SK-N-SH treated with all-trans-retinoic acid at 6 μM for 48 hours (cell line): ENCODE data around the gene RAB11FIP3.
"Not testable (repeated sequence)": the region's sequence is repeated elsewhere in the genome, so short reads cannot be mapped to it uniquely, and the experiment has no call there.

Experiments used
- ATAC-seq: fragments of 200-7000 bp; cut with Tn5 transposase; 3 replicates; pipeline ENCODE4 v1.9.1; 2020; ENCODE audit warnings: mild to moderate bottlenecking, moderate library complexity
- ARNTL ChIP-seq: fragments of 450-650 bp; formaldehyde crosslinking; IDR thresholded peaks from 2 replicates; pipeline ENCODE4 v1.5.0; 2020; ENCODE audit warnings: low read depth, mild to moderate bottlenecking, moderate library complexity, borderline replicate concordance
- BACH2 ChIP-seq: fragments of 250-450 bp; sonication (Bioruptor Pico); IDR thresholded peaks from 2 replicates; pipeline ENCODE4 v1.9.0; 2021; ENCODE audit warnings: mild to moderate bottlenecking, borderline replicate concordance
- CREB5 ChIP-seq: fragments of 250-450 bp; sonication (Bioruptor Pico); IDR thresholded peaks from 2 replicates; pipeline ENCODE4 v1.5.1; 2020; ENCODE audit warnings: low read depth, mild to moderate bottlenecking, moderate library complexity
- CSDC2 ChIP-seq: fragments of 250-450 bp; sonication (Bioruptor Pico); IDR thresholded peaks from 2 replicates; pipeline ENCODE4 v1.5.0; 2020; ENCODE audit warnings: mild to moderate bottlenecking, moderate library complexity
- CSRNP3 ChIP-seq: fragments of 250-450 bp; sonication (Bioruptor Pico); IDR thresholded peaks from 2 replicates; pipeline ENCODE4 v1.5.1; 2021; ENCODE audit warnings: mild to moderate bottlenecking, moderate library complexity
- ESRRG ChIP-seq: fragments of 250-450 bp; sonication (Bioruptor Pico); IDR thresholded peaks from 2 replicates; pipeline ENCODE4 v1.6.1; 2021; ENCODE audit warnings: mild to moderate bottlenecking
- GLIS3 ChIP-seq: fragments of 250-450 bp; sonication (Bioruptor Pico); IDR thresholded peaks from 2 replicates; pipeline ENCODE4 v1.5.0; 2020; ENCODE audit warnings: mild to moderate bottlenecking, moderate library complexity
- ISL1 ChIP-seq: fragments of 250-450 bp; sonication (Bioruptor Pico); IDR thresholded peaks from 2 replicates; pipeline ENCODE4 v2.1.2; 2022; ENCODE audit warnings: mild to moderate bottlenecking, moderate library complexity
- OSR1 ChIP-seq: fragments of 250-450 bp; sonication (Bioruptor Pico); IDR thresholded peaks from 2 replicates; pipeline ENCODE4 v1.8.0; 2022; ENCODE audit warnings: moderate library complexity, mild to moderate bottlenecking, inconsistent platforms
- PATZ1 ChIP-seq: fragments of 250-450 bp; sonication (Bioruptor Pico); IDR thresholded peaks from 2 replicates; pipeline ENCODE4 v1.8.0; 2020; ENCODE audit warnings: mild to moderate bottlenecking, moderate library complexity, borderline replicate concordance
- POU6F1 ChIP-seq: fragments of 250-450 bp; sonication (Bioruptor Pico); IDR thresholded peaks from 2 replicates; pipeline ENCODE4 v1.8.0; 2021; ENCODE audit warnings: low read depth, mild to moderate bottlenecking, moderate library complexity, borderline replicate concordance
- RARB ChIP-seq: fragments of 250-450 bp; sonication (Bioruptor Pico); IDR thresholded peaks from 2 replicates; pipeline ENCODE4 v1.8.0; 2021; ENCODE audit warnings: mild to moderate bottlenecking, moderate library complexity
- TOX ChIP-seq: fragments of 250-450 bp; sonication (Bioruptor Pico); IDR thresholded peaks from 2 replicates; pipeline ENCODE4 v1.8.0; 2021; ENCODE audit warnings: mild to moderate bottlenecking, moderate library complexity, borderline replicate concordance
- ZFP3 ChIP-seq: fragments of 250-450 bp; sonication (Bioruptor Pico); IDR thresholded peaks from 2 replicates; pipeline ENCODE4 v1.5.0; 2020; ENCODE audit warnings: mild to moderate bottlenecking, moderate library complexity
- ZFP30 ChIP-seq: fragments of 450-650 bp; formaldehyde crosslinking; IDR thresholded peaks from 2 replicates; pipeline ENCODE4 v1.5.0; 2022; ENCODE audit warnings: mild to moderate bottlenecking, moderate library complexity
- ZNF565 ChIP-seq: fragments of 450-650 bp; formaldehyde crosslinking; conservative IDR thresholded peaks from 2 replicates; pipeline ENCODE4 v1.5.0; 2020; ENCODE audit warnings: low read depth, mild to moderate bottlenecking, moderate library complexity
- ZNF70 ChIP-seq: fragments of 450-650 bp; formaldehyde crosslinking; IDR thresholded peaks from 2 replicates; pipeline ENCODE4 v1.5.0; 2020; ENCODE audit warnings: mild to moderate bottlenecking, moderate library complexity
- ZNF8 ChIP-seq: fragments of 450-650 bp; formaldehyde crosslinking; IDR thresholded peaks from 2 replicates; pipeline ENCODE4 v1.5.0; 2020; ENCODE audit warnings: mild to moderate bottlenecking, moderate library complexity

RAB11FIP3 gene

DNA sequence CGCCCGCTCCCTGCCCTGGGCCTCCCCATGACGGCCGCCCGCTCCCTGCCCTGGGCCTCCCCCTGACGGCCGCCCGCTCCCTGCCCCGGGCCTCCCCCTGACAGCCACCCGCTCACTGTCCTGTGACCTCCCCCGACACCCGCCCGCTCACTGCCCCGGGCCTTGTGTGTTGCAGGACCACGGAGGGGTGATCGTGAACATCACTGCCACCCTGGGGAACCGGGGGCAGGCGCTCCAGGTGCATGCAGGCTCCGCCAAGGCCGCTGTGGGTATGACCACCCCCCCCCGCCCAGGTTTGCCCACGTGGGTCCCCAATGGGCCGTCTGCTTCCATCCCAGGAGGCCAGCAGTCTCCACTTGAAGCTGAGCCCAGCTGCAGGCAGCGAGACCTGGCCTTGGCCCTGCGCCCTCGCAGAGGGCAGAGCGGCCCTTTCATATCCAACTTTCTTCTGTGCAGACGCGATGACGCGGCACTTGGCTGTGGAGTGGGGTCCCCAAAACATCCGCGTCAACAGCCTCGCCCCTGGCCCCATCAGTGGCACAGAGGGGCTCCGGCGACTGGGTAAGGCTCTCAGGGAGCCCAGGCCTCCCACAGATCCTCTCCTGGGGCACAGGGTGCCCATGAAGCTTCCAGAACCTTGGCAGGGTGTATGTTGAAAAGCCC is 14.8 kb upstream of the RAB11FIP3 start:
- TF ChIP-seq ESRRG (CRISPR knock-in tag) (no peak), CSRNP3 (CRISPR knock-in tag) (no peak), RARB (CRISPR knock-in tag) (no peak), OSR1 (CRISPR knock-in tag) (no peak), ZFP3 (CRISPR knock-in tag) (no peak)
- no peak for ATAC-seq

GRCh38 chr16:411576-412265 is 13.7 kb upstream of the RAB11FIP3 start:
- ATAC-seq, result no peak
- TF ChIP-seq GLIS3 (CRISPR knock-in tag), result no peak
- TF ChIP-seq TOX (CRISPR knock-in tag), result no peak
- no peak for TF ChIP-seq ESRRG (CRISPR knock-in tag)
- TF ChIP-seq OSR1 (CRISPR knock-in tag), result no peak
- no peak for TF ChIP-seq CSDC2
- TF ChIP-seq ZNF565, result no peak
- TF ChIP-seq ISL1 (CRISPR knock-in tag), result no peak
- no peak for TF ChIP-seq CSRNP3 (CRISPR knock-in tag)
- TF ChIP-seq ZNF8 (CRISPR knock-in tag), result no peak
- no peak for TF ChIP-seq BACH2 (CRISPR knock-in tag)

DNA sequence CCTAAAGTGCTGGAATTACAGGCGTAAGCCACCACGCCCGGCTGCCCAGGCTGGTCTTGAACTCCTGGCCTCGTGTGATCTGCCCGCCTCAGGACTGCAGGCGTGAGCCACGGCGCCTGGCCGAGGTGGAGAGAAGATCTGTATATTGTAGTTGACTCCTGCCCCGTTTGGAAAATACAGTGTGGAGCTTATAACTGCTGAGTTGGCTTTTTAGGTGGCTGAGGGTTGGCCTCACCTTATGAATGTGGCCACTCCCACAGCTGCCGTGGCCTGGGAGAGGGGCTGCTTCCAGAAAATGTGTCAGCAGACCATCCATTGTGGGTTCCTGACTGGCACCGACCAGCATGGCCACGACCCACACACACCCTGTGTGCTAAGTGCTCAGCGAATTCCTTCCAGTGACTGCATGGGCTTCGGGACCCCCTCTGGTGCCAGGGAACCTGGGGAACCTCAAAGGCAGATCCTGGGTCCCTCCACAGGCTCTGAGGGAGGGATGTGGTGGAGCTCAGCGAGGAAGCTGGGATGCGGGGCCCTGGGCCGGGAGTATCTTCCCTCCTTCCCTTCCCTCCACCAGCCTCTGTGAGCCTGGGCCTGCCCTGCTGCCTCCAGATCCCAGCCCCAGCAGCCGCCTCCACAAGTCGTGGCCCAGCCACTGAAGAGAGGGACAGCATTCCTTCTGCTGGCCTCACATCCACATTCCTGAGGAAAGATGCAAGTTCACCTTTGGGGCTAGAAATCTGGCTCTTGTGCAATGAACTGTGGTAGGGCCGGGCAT is 10.9 kb upstream of the RAB11FIP3 start:
- peak; percentile 27; the same call in 2 of the 3 replicates for ATAC-seq
- TF ChIP-seq RARB (CRISPR knock-in tag) (no peak), ARNTL (no peak), CSRNP3 (CRISPR knock-in tag) (no peak), ISL1 (CRISPR knock-in tag) (no peak), CREB5 (CRISPR knock-in tag) (no peak)

- not testable (repeated sequence) for ATAC-seq
Measured at GRCh38 chr16:415170-415498, 10.3 kb upstream of the RAB11FIP3 start.

- ATAC-seq, result not testable (repeated sequence)
Measured at GRCh38 chr16:422179-422578, 3.3 kb upstream of the RAB11FIP3 start.

DNA sequence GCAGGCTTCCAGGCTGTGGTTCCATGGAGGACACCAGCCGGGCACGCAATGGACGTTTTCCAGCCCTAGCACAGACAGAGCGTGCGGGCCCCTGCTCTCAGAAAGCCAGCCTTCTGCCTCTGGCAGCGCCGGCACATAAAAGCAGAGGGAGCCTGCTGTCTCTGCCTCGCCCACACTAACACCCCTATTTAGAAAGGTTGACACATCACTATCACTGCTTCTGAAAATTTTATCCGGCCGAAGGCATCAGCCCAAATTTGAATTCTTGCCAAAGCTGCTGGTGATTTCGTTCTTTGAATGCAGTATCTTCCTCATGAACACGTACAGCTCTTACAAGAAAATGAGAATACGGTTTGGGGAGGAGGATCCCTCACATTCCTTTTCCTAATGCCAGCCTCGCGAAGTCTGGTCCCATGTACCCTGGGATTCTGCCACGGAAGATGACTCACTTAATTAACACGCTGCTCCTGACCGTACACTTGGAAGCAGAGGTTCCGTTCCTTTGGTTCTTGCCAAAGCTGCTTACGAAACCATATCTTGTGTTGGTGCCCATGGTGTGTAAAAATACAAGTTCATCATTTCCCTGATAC is 1.3 kb upstream of the RAB11FIP3 start:
- peak; percentile 81 for ATAC-seq
- TF ChIP-seq ZNF70 (no peak), OSR1 (CRISPR knock-in tag) (no peak), RARB (CRISPR knock-in tag) (no peak), POU6F1 (CRISPR knock-in tag) (no peak), ZNF8 (CRISPR knock-in tag) (no peak), ZFP30 (CRISPR knock-in tag) (no peak), PATZ1 (CRISPR knock-in tag) (no peak)
